GM23338 (cell line): Measurements from ENCODE around the gene SOX3.

Experiments used
- CREB1 ChIP-seq: fragments of 250-450 bp; sonication (Bioruptor Pico); IDR thresholded peaks from 2 replicates; pipeline ENCODE4 v1.5.0; 2020; ENCODE audit warnings: low read depth, mild to moderate bottlenecking, moderate library complexity
- EZH2 ChIP-seq: fragments of 200-600 bp; sonication (generic); IDR thresholded peaks from one replicate; pipeline ENCODE4 v1.8.0; 2017; ENCODE audit warnings: antibody characterized with exemption, mild to moderate bottlenecking, low read depth; ENCODE audit not compliant: unreplicated experiment
- EZH2phosphoT487 ChIP-seq: fragments of 200-600 bp; sonication (generic); IDR thresholded peaks from one replicate; pipeline ENCODE4 v1.8.1; 2018; ENCODE audit warnings: antibody characterized with exemption; ENCODE audit not compliant: unreplicated experiment
- JUNB ChIP-seq: IDR thresholded peaks from one replicate; pipeline ENCODE4 v1.6.1; 2016; ENCODE audit warnings: antibody characterized with exemption; ENCODE audit not compliant: unreplicated experiment
- NANOG ChIP-seq: IDR thresholded peaks from 2 replicates; pipeline ENCODE4 v1.6.1; 2016; ENCODE audit warnings: antibody characterized with exemption, borderline replicate concordance
- POLR2AphosphoS5 ChIP-seq: IDR thresholded peaks from 2 replicates; pipeline ENCODE4 v1.6.1; 2016; ENCODE audit warnings: antibody characterized with exemption, low read depth
- STAT1 ChIP-seq: IDR thresholded peaks from one replicate; pipeline ENCODE4 v1.6.1; 2016; ENCODE audit warnings: antibody characterized with exemption; ENCODE audit not compliant: unreplicated experiment
- TF ChIP-seq, protein P1 (sequence below), 2 experiments: fragments of 200-600 bp in 1 of 2; sonication (generic) in 1 of 2; conservative IDR thresholded peaks; 2 replicates each; pipeline versions ENCODE4 v1.5.1 to v1.6.1; 2016 to 2017; ENCODE audit warnings: antibody characterized with exemption in 2 of 2, low read depth in 2 of 2, mild to moderate bottlenecking in 2 of 2, moderate library complexity in 1 of 2
- TF ChIP-seq, protein P2 (sequence below): IDR thresholded peaks from one replicate; pipeline ENCODE4 v1.6.1; 2018; ENCODE audit warnings: antibody characterized with exemption; ENCODE audit not compliant: unreplicated experiment

DNA sequence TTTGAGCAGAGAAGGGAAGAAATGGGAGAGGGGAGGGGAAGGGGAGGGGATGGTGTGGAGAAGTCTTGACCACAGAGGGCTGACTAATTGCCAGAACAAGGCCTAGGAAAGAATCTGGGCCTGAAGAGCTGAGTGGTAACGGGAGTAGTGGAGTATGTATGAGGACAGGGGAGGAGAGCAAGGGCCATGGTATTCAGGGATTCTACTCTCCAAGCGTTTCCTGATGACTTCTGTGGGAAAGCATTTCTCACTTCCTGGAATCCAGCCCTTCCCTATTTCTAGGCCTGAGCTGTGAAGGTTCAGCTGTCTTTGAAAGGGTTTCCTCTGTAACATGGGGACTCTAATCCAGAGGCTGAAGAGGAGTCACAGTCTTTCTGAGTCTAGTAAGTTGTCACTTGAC, 19.7 kb upstream of the SOX3 start:
- TF ChIP-seq, protein P1, sequence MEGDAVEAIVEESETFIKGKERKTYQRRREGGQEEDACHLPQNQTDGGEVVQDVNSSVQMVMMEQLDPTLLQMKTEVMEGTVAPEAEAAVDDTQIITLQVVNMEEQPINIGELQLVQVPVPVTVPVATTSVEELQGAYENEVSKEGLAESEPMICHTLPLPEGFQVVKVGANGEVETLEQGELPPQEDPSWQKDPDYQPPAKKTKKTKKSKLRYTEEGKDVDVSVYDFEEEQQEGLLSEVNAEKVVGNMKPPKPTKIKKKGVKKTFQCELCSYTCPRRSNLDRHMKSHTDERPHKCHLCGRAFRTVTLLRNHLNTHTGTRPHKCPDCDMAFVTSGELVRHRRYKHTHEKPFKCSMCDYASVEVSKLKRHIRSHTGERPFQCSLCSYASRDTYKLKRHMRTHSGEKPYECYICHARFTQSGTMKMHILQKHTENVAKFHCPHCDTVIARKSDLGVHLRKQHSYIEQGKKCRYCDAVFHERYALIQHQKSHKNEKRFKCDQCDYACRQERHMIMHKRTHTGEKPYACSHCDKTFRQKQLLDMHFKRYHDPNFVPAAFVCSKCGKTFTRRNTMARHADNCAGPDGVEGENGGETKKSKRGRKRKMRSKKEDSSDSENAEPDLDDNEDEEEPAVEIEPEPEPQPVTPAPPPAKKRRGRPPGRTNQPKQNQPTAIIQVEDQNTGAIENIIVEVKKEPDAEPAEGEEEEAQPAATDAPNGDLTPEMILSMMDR (conservative IDR thresholded peaks at IDR 0.05; ENCODE audit: low read depth in 2 of 2), result no peak
- TF ChIP-seq STAT1, result no peak
- TF ChIP-seq POLR2AphosphoS5, result no peak
- TF ChIP-seq, protein P2, sequence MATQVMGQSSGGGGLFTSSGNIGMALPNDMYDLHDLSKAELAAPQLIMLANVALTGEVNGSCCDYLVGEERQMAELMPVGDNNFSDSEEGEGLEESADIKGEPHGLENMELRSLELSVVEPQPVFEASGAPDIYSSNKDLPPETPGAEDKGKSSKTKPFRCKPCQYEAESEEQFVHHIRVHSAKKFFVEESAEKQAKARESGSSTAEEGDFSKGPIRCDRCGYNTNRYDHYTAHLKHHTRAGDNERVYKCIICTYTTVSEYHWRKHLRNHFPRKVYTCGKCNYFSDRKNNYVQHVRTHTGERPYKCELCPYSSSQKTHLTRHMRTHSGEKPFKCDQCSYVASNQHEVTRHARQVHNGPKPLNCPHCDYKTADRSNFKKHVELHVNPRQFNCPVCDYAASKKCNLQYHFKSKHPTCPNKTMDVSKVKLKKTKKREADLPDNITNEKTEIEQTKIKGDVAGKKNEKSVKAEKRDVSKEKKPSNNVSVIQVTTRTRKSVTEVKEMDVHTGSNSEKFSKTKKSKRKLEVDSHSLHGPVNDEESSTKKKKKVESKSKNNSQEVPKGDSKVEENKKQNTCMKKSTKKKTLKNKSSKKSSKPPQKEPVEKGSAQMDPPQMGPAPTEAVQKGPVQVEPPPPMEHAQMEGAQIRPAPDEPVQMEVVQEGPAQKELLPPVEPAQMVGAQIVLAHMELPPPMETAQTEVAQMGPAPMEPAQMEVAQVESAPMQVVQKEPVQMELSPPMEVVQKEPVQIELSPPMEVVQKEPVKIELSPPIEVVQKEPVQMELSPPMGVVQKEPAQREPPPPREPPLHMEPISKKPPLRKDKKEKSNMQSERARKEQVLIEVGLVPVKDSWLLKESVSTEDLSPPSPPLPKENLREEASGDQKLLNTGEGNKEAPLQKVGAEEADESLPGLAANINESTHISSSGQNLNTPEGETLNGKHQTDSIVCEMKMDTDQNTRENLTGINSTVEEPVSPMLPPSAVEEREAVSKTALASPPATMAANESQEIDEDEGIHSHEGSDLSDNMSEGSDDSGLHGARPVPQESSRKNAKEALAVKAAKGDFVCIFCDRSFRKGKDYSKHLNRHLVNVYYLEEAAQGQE, result no peak
- no peak for TF ChIP-seq EZH2
- no peak for TF ChIP-seq CREB1 (CRISPR knock-in tag)
- TF ChIP-seq NANOG, result no peak
- TF ChIP-seq EZH2phosphoT487, result no peak
- no peak for TF ChIP-seq JUNB
